ENCODE data around the gene ZNF18. TPM values are rescaled to one million over a fixed set of nuclear protein-coding genes. Genes with fewer than 3 reads are reported as not detected.

The ZNF18 gene
- total RNA-seq, 1 donor from 2014 or later, result 5.3 TPM

DNA sequence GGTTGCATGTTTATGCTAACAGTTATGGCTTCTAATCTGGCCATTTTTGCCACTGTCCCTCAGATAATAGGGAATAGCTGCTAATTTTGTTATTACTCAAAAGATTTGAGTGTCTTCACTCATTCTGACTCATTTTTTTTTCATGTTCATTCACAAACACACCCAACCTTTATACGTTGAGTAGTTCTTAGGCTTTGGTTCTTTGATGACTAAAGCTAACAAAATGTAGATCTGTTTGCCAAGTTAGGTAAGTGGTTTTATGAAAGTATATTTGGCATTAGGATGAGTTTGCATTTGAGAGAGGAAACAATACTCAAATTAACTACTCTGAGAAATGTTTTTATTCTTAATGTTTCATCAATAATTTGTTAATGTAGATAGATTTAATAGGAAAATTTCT lies 27.1 kb upstream of the ZNF18 start:
- no peaks in the 10 kb centered on the region for H3K36me3 Mint-ChIP-seq (ENCODE audit: low read depth, unreplicated experiment)
- no peak overlapping the region for H3K4me3 Mint-ChIP-seq (ENCODE audit: unreplicated experiment)
- H3K27me3 Mint-ChIP-seq (ENCODE audit: unreplicated experiment), result peaks cover 3% of the 10 kb centered on the region
- no peak for DNase-seq (ENCODE audit: low spot score)
- TF ChIP-seq, protein P1, sequence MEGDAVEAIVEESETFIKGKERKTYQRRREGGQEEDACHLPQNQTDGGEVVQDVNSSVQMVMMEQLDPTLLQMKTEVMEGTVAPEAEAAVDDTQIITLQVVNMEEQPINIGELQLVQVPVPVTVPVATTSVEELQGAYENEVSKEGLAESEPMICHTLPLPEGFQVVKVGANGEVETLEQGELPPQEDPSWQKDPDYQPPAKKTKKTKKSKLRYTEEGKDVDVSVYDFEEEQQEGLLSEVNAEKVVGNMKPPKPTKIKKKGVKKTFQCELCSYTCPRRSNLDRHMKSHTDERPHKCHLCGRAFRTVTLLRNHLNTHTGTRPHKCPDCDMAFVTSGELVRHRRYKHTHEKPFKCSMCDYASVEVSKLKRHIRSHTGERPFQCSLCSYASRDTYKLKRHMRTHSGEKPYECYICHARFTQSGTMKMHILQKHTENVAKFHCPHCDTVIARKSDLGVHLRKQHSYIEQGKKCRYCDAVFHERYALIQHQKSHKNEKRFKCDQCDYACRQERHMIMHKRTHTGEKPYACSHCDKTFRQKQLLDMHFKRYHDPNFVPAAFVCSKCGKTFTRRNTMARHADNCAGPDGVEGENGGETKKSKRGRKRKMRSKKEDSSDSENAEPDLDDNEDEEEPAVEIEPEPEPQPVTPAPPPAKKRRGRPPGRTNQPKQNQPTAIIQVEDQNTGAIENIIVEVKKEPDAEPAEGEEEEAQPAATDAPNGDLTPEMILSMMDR (IDR thresholded peaks at IDR 0.05; ENCODE audit: unreplicated experiment), result no peak
- no peak overlapping the region for H3K27ac Mint-ChIP-seq (ENCODE audit: unreplicated experiment)
- H3K9me3 Mint-ChIP-seq (ENCODE audit: unreplicated experiment), result no peaks in the 10 kb centered on the region
- peaks cover 8% of the 10 kb centered on the region for H3K4me1 Mint-ChIP-seq (ENCODE audit: unreplicated experiment)

DNA sequence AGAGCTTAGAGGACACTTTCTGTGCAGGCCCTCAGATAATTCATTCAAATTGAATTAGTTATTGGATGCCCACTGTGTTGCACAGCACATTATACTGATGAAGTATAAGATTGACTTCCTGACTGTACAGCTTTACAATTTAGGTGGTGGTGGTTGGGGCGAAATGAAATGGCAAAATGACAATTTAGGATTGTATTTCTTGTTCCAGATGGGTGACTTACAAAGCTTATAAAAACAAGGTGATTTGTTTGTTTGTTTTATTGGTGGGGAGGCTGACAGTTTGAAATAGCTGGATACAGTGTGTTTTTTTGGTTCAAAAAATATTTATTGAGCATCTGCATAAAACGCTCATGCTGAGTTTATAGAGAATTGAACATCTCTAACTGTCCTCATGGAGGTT lies 25.0 kb upstream of the ZNF18 start:
- TF ChIP-seq, protein P1 (IDR thresholded peaks at IDR 0.05; ENCODE audit: unreplicated experiment), result no peak
- Mint-ChIP-seq H3K36me3 (ENCODE audit: low read depth, unreplicated experiment) (no peaks in the 10 kb centered on the region), H3K4me3 (ENCODE audit: unreplicated experiment) (peak overlapping the region; percentile 56), H3K4me1 (ENCODE audit: unreplicated experiment) (peaks cover 8% of the 10 kb centered on the region), H3K27me3 (ENCODE audit: unreplicated experiment) (peaks cover 3% of the 10 kb centered on the region), H3K27ac (ENCODE audit: unreplicated experiment) (peak overlapping the region; percentile 6), H3K9me3 (ENCODE audit: unreplicated experiment) (no peaks in the 10 kb centered on the region)
- no peak for DNase-seq (ENCODE audit: low spot score)

DNA sequence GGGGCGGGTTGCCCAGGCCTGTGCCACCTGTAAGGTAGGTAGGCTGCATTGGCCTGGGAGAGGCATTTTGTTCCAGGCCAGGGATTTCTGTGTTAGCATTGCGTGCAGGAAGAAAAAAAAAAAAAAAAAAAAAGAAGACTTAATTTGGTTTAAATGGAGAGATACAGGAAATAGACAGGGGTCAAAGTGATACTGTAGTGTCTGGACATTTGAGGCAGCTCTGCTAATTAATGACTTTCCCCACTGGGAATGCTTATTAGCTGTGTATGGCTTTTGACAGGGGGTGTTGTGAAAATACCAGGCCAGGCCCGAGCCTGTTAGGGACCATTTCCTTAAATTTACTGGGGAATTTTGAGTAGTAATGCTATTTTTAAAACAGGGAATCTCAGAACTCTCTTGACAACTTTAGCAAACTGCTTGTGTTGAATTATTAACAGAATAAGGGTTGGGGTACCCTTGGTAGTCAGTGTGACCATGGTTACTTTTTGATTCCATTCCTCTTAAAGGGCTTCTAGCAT lies 24.4 kb upstream of the ZNF18 start:
- Mint-ChIP-seq H3K27me3 (ENCODE audit: unreplicated experiment) (peaks cover 3% of the 10 kb centered on the region), H3K9me3 (ENCODE audit: unreplicated experiment) (no peaks in the 10 kb centered on the region), H3K36me3 (ENCODE audit: low read depth, unreplicated experiment) (no peaks in the 10 kb centered on the region), H3K4me1 (ENCODE audit: unreplicated experiment) (peaks cover 8% of the 10 kb centered on the region), H3K27ac (ENCODE audit: unreplicated experiment) (peak overlapping the region; percentile 71), H3K4me3 (ENCODE audit: unreplicated experiment) (peak overlapping the region; percentile 92)
- TF ChIP-seq, protein P1 (IDR thresholded peaks at IDR 0.05; ENCODE audit: unreplicated experiment), result no peak
- DNase-seq (ENCODE audit: low spot score), result no peak

DNA sequence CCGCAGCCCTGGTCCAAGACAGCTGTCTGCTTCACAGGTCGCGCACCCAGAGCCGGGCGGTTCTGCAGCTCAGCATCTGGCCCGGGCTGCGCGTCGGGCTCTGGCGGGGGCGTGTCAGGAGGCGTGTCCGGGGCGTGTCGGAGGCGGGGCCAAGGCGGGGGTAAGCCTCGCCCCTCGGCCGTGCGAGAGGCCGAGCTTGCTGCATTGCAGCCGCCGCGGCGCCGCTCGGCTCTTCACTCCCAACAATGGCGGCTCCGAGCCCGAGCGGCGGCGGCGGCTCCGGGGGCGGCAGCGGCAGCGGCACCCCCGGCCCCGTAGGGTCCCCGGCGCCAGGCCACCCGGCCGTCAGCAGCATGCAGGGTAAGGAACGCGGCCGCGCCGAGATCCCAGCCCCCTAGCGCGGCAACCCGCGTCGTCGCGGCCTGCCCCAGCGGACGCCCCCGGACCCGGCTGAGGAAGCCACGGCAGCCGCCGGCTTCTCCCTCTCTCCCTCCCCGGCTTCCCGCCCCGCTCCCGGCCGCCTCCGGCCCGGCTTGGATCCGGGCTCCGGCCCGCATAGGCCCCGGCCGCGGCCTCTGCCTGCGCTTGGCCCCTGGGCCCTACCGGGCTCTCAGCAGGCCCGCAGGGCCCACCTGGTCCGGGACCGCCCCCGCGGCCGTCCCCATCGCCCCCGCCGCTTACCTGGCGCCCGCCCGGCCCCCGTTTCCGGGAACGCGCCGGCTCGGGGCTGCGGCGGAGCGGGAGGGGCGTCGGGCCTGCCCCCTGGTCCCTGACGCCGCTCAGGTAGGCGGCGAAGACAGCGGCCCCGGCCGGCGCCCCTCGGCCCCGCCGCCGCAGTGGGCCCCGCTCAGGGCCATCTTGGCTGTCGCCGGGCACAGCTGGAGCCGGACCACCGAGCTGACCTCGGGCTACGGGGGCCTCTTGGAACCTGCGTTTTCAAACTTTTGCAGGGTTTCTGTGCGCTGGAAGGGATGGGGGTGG lies 23.7 kb upstream of the ZNF18 start, which contains the start of gene MAP2K4:
Gene MAP2K4 (plus strand): TSS at position 236 of the 981 bp plus-strand sequence. CDS start 10 bp downstream, at position 246.
- Mint-ChIP-seq H3K9me3 (ENCODE audit: unreplicated experiment) (no peaks in the 10 kb centered on the region), H3K4me1 (ENCODE audit: unreplicated experiment) (peaks cover 8% of the 10 kb centered on the region), H3K27ac (ENCODE audit: unreplicated experiment) (peak within 1 kb of the TSS; percentile 71), H3K4me3 (ENCODE audit: unreplicated experiment) (peak within 1 kb of the TSS; percentile 92), H3K36me3 (ENCODE audit: low read depth, unreplicated experiment) (no peaks in the 10 kb centered on the region), H3K27me3 (ENCODE audit: unreplicated experiment) (peaks cover 3% of the 10 kb centered on the region)
- TF ChIP-seq, protein P1 (IDR thresholded peaks at IDR 0.05; ENCODE audit: unreplicated experiment), result no peak
- peak; percentile 95 for DNase-seq (ENCODE audit: low spot score)

DNA sequence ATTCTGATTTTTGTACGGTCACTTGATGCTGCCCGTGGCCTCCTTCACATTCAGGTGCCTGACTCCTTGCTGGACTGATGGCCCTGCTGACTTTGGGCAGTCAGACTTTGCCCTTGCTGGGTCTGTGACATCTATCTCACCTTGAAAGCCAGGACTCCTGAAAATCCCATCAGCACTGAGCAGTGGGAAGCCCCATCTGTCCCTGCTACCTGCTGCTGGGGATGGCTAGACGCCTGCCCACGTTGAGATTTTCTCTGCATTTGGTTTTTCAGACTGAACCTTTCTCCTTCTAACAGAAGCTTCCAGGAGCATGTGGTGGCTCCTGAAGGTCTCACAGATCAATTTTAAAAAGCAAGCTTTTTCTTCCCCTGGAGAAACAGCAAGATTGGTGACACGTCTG lies 10.2 kb upstream of the ZNF18 start:
- TF ChIP-seq, protein P1 (IDR thresholded peaks at IDR 0.05; ENCODE audit: unreplicated experiment), result no peak
- Mint-ChIP-seq H3K36me3 (ENCODE audit: low read depth, unreplicated experiment) (no peaks in the 10 kb centered on the region), H3K4me1 (ENCODE audit: unreplicated experiment) (no peaks in the 10 kb centered on the region), H3K27me3 (ENCODE audit: unreplicated experiment) (peaks cover 2% of the 10 kb centered on the region), H3K27ac (ENCODE audit: unreplicated experiment) (no peak overlapping the region), H3K9me3 (ENCODE audit: unreplicated experiment) (no peaks in the 10 kb centered on the region), H3K4me3 (ENCODE audit: unreplicated experiment) (no peak overlapping the region)
- no peak for DNase-seq (ENCODE audit: low spot score)
